ENCODE measurements around the gene GNE. TPM values are rescaled to one million over a fixed set of nuclear protein-coding genes. Genes with fewer than 3 reads are reported as not detected.

Gene GNE
- total and polyA plus RNA-seq, 2 of the 13 experiments (the other 11 are each of a cell fraction or from before 2014, with no cell fraction given): 16.1 to 24.1 TPM

DNA sequence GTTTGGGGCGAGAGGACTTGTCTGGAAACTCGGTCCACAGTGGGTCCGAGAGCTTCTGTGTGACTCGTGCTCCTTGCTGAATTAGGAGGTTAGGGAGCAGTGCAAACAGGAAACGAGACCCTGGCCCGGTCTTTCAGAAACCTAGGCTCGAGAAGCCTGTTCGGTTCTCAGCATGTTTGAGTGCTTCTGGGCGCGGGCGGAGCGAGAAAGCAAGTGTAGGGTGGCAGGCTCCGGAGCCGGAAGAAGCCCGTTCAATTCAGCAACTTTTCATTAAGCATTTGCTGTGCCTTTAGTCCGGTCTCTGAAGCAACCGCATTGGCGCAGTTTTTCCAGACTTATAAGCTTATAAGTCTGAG lies 67.0 kb downstream of the GNE start (continued):
- TF ChIP-seq, protein P1, sequence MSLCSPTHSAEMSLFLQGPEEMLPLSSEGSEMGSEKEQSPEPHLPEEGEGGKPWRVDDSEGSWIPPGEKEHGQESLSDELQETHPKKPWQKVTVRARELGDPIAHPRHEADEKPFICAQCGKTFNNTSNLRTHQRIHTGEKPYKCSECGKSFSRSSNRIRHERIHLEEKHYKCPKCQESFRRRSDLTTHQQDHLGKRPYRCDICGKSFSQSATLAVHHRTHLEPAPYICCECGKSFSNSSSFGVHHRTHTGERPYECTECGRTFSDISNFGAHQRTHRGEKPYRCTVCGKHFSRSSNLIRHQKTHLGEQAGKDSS (CRISPR knock-in tag; IDR thresholded peaks at IDR 0.05; ENCODE audit: borderline replicate concordance, low read depth): 0 out of 2 replicates have a peak, but pooled peaks have one; percentile 3
- TF ChIP-seq NR1H2 (CRISPR knock-in tag; IDR thresholded peaks at IDR 0.05; ENCODE audit: borderline replicate concordance, low read depth) (no peak), ZC3H4 (CRISPR knock-in tag; IDR thresholded peaks at IDR 0.05; ENCODE audit: borderline replicate concordance) (no peak), ZNF768 (CRISPR knock-in tag; IDR thresholded peaks at IDR 0.05) (no peak), ZNF788 (CRISPR knock-in tag; IDR thresholded peaks at IDR 0.05; ENCODE audit: borderline replicate concordance) (no peak), SIX4 (CRISPR knock-in tag; IDR thresholded peaks at IDR 0.05) (no peak), NFE2L1 (CRISPR knock-in tag; IDR thresholded peaks at IDR 0.05; ENCODE audit: borderline replicate concordance) (0 out of 2 replicates have a peak, but pooled peaks have one; percentile 6), ZNF260 (CRISPR knock-in tag; IDR thresholded peaks at IDR 0.05; ENCODE audit: borderline replicate concordance, low read depth) (no peak), GFI1 (CRISPR knock-in tag; IDR thresholded peaks at IDR 0.05; ENCODE audit: borderline replicate concordance) (0 out of 2 replicates have a peak, but pooled peaks have one; percentile 31), WIZ (CRISPR knock-in tag; IDR thresholded peaks at IDR 0.05) (no peak), ETV5 (CRISPR knock-in tag; IDR thresholded peaks at IDR 0.05; ENCODE audit: borderline replicate concordance) (no peak), SMAD9 (CRISPR knock-in tag; IDR thresholded peaks at IDR 0.05) (no peak), ZNF563 (CRISPR knock-in tag; IDR thresholded peaks at IDR 0.05) (0 out of 2 replicates have a peak, but pooled peaks have one; percentile 1), ZNF142 (CRISPR knock-in tag; IDR thresholded peaks at IDR 0.05) (0 out of 2 replicates have a peak, but pooled peaks have one; percentile 11), HOXA7 (CRISPR knock-in tag; IDR thresholded peaks at IDR 0.05) (no peak), ZNF605 (CRISPR knock-in tag; IDR thresholded peaks at IDR 0.05) (no peak), SALL2 (CRISPR knock-in tag; IDR thresholded peaks at IDR 0.05) (no peak), ZNF816 (CRISPR knock-in tag; IDR thresholded peaks at IDR 0.05; ENCODE audit: borderline replicate concordance) (no peak)
- TF ChIP-seq, protein P2, sequence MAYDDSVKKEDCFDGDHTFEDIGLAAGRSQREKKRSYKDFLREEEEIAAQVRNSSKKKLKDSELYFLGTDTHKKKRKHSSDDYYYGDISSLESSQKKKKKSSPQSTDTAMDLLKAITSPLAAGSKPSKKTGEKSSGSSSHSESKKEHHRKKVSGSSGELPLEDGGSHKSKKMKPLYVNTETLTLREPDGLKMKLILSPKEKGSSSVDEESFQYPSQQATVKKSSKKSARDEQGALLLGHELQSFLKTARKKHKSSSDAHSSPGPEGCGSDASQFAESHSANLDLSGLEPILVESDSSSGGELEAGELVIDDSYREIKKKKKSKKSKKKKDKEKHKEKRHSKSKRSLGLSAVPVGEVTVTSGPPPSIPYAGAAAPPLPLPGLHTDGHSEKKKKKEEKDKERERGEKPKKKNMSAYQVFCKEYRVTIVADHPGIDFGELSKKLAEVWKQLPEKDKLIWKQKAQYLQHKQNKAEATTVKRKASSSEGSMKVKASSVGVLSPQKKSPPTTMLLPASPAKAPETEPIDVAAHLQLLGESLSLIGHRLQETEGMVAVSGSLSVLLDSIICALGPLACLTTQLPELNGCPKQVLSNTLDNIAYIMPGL (CRISPR knock-in tag; IDR thresholded peaks at IDR 0.05; ENCODE audit: borderline replicate concordance in 1 of 2, low read depth in 1 of 2): peak in 1 of 2 experiments; percentile 13; a peak in 1 of 4 replicates
- TF ChIP-seq, protein P3, sequence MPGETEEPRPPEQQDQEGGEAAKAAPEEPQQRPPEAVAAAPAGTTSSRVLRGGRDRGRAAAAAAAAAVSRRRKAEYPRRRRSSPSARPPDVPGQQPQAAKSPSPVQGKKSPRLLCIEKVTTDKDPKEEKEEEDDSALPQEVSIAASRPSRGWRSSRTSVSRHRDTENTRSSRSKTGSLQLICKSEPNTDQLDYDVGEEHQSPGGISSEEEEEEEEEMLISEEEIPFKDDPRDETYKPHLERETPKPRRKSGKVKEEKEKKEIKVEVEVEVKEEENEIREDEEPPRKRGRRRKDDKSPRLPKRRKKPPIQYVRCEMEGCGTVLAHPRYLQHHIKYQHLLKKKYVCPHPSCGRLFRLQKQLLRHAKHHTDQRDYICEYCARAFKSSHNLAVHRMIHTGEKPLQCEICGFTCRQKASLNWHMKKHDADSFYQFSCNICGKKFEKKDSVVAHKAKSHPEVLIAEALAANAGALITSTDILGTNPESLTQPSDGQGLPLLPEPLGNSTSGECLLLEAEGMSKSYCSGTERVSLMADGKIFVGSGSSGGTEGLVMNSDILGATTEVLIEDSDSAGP (CRISPR knock-in tag; IDR thresholded peaks at IDR 0.05; ENCODE audit: borderline replicate concordance): peak; percentile 3; the same call in 1 of the 2 replicates
